GM12873 (cell line): ENCODE results near the gene RNF25.

Experiments used
- CTCF ChIP-seq: IDR thresholded peaks from 2 replicates; pipeline ENCODE4 v1.5.1; 2012; ENCODE audit warnings: low read depth, mild to moderate bottlenecking, moderate library complexity, low read length, control low read depth; ENCODE audit not compliant: insufficient read depth; ENCODE audit errors: missing control alignments

Gene RNF25

DNA sequence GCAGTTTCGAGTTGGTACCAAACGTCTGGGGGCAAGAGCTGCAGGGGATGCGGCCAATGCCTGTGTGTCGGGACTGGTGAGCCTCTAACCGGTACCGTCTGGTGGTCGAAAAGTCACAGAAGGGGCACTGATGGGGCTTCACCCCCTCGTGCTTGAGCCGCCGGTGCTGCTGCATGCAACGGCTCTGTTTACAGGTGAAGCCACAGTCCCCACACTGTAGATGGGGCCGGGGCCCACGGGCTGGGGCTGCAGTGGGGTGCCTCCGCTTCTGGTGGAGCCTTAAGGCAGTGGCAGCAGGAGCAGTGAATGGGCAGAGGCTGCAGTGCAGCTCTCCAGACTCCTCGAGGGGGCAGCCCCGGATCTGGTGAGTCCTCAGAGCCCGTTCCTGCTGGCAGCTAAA is 29.0 kb downstream of the RNF25 start:
- no peak for TF ChIP-seq CTCF

DNA sequence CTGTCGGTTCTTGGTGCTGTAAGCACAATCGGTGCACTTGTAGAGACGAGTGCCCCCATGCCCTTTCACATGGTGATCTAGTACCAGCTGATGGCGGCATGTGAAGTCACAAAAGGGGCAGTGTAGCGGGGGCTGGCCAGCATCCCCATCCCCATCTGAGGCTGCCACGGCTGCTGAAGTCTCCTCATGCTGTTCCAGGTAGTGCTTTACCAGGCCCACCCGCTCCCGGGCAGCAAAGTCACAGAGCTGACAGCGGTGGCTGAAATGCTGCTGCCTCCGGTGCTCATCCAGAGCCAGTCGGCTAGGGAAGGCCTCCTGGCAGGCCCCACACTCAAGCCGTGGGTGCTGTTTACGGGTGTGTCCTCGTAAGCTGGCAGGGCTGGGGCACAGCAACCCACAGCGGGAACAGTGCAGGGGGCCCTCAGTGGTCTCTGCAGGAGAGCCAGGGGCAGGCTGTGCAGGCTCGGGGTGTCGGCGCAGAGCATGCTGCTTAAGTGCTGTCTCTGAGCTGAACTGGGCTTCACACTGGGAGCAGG is 29.6 kb downstream of the RNF25 start:
- no peak for TF ChIP-seq CTCF

DNA sequence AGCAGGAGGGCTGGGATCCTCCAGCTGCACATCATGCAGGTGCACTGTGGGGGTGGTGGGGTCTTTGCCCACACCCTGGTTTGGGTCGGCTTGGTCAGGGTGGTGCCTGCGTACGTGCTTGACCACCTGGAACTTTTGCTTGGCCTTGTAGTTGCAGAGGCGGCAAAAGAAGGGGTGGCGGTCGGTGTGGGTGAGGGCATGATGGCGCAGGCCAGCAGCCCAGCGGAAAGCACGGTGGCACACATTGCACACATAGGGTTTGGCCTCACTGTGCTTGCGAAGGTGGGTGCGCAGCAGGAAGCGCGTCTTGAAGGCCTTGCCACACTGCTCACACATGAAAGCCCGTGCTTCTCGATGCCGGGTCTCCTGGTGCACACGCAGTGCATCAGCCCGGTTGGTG is 33.4 kb downstream of the RNF25 start:
- no peak for TF ChIP-seq CTCF

DNA sequence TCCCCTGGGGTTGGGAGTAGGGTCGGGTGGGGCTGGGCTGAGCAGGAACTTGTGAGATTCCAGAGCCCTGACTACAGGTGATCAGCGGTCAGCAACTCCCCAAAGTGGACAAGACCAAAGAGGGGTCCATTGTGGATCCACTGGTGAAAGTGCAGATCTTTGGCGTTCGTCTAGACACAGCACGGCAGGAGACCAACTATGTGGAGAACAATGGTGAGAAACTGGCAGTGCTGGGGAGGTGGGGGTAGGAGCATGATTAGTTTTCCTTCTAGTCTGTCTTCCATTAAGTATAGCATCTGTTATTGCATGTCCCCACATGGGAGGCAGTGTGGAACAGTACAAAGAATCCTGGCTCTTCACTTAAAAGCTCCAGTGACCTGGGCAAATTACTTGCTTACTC is 36.1 kb downstream of the RNF25 start:
- no peak for TF ChIP-seq CTCF

GRCh38 chr2:218631837-218632236 is 40.0 kb downstream of the RNF25 start:
- no peak for TF ChIP-seq CTCF

DNA sequence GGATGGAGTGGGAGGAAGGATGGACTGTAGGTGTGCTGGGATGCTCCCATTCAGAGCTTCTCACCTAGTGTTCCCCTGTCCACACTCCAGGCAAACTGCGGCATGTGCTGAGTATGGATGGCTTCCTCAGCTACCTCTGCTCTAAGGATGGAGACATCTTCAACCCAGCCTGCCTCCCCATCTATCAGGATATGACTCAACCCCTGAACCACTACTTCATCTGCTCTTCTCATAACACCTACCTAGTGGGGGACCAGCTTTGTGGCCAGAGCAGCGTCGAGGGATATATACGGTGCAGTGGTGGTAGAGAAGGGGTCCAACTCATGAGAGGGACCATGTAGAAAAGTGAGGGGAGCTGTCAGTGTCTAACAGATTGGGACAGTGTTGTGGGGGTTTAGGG is 43.9 kb downstream of the RNF25 start:
- no peak for TF ChIP-seq CTCF

GRCh38 chr2:218626369-218626768 is 45.4 kb downstream of the RNF25 start:
- TF ChIP-seq CTCF: no peak
